Adrenal gland (tissue), 12 donors: ENCODE measurements around the gene ZNF28. TPM values are rescaled to one million over a fixed set of nuclear protein-coding genes. Genes with fewer than 3 reads are reported as not detected.
A peak's percentile ranks its signal among the peaks of the same experiment; 100 is the strongest.
"Not testable (repeated sequence)": the region's sequence is repeated elsewhere in the genome, so short reads cannot be mapped to it uniquely, and the experiment has no call there.

Experiments used
- DNase-seq, 7 donors: peaks; one replicate each; pipeline ENCODE4 v3.0.0-alpha.2; 2019 to 2020
- H3K27ac ChIP-seq, 5 donors: fragments of 200-600 bp; sonication (generic) in 4 of 5; 1 replicate in 3 of 5; 2 replicates in 2 of 5; pipeline versions ENCODE4 v1.5.1 to v1.8.0; 2016 to 2020; ENCODE audit warnings: mild to moderate bottlenecking in 1 of 5
- H3K27me3 ChIP-seq: fragments of 200-600 bp; 2 replicates; pipeline ENCODE4 v1.8.0; 2021
- H3K36me3 ChIP-seq, 2 donors: fragments of 200-600 bp; replicated peaks in 1 of 2; 1 replicate in 1 of 2; 2 replicates in 1 of 2; pipeline versions ENCODE4 v1.5.1 to v1.8.0; 2018 to 2022
- H3K4me1 ChIP-seq, 2 donors: fragments of 200-600 bp; replicated peaks in 1 of 2; 1 replicate in 1 of 2; 2 replicates in 1 of 2; pipeline versions ENCODE4 v1.5.1 to v1.8.0; 2018 to 2021
- H3K4me3 ChIP-seq, 4 donors: fragments of 200-600 bp; sonication (generic) in 3 of 4; one replicate each; pipeline ENCODE4 v1.5.1; 2016 to 2018
- H3K9me3 ChIP-seq, 3 donors: fragments of 200-600 bp; sonication (generic) in 1 of 3; replicated peaks in 1 of 3; 1 replicate in 2 of 3; 2 replicates in 1 of 3; pipeline versions ENCODE4 v1.5.1 to v1.8.0; 2016 to 2021
- POLR2A ChIP-seq, 2 donors: fragments of 450-650 bp; IDR thresholded peaks; one replicate each; pipeline ENCODE4 v1.6.1; 2017; ENCODE audit warnings: antibody characterized with exemption in 2 of 2, mild to moderate bottlenecking in 2 of 2, moderate library complexity in 1 of 2
- WGBS, 4 donors: extraction: QIAGEN DNeasy Blood & Tissue Kit in 2 of 4; methylation state at CpG; one replicate each; pipeline versions ENCODE4 v1.1.5 to v1.1.7; 2013 to 2017; 5-methylcytosine and 5-hydroxymethylcytosine counted together
- intact Hi-C, 2 donors: fragments of 100-400 bp; cut with DNase I; formaldehyde crosslinking; loops; one replicate each; pipeline versions ENCODE4 v1.14.1 to v1.15.0; 2022 to 2023
- polyA plus RNA-seq, 3 donors: library from polyadenylated mRNA; stranded (reverse); fragments of 200-250 nt in 2 of 3; fragments of 350-450 nt in 1 of 3; fragmentation: Illumina TruSeq in 1 of 3; extraction: RNeasy Lipid Tissue Mini Kit (QIAGEN cat#74804) in 1 of 3; gene quantifications; one replicate each; pipeline ENCODE4 v1.2.3, GENCODE V29; 2013 to 2014
- total RNA-seq, 9 donors: library from RNA; depleted of rRNA in 4 of 9; stranded (reverse); fragments of >200 nt in 4 of 9; fragments of 120-200 nt in 1 of 9; fragmentation: NEBNext Ultra II Directional in 1 of 9; extraction: Animal tissue kit (Norgen Biotek cat#: 25700) in 1 of 9; gene quantifications; one replicate each; pipeline versions ENCODE4 v1.1.0 to v1.2.4, GENCODE V29; 2013 to 2023
- TF ChIP-seq, protein P1 (sequence below), 6 experiments: fragments of 450-650 bp in 4 of 6; fragments of 200-600 bp in 2 of 6; sonication (generic) in 1 of 6; IDR thresholded peaks; 1 replicate in 5 of 6; 2 replicates in 1 of 6; pipeline versions ENCODE4 v1.5.1 to v1.8.0; 2016 to 2021; ENCODE audit warnings: antibody characterized with exemption in 6 of 6, mild to moderate bottlenecking in 2 of 6, moderate library complexity in 1 of 6
- donor health status: healthy with polysubstance abuse.
- donor health status: Bipolar disorder and iron deficiency.
- donor health status: DM: yes; HTN: yes; CAD: no.
- donor health status: DM: no; HTN: no; CAD: no.
- donor health status: DM: no; HTN: no; CAD: no.
- donor health status: DM: yes; HTN: yes; CAD: no.

The ZNF28 gene
- total and polyA plus RNA-seq, 12 donors = 2.1 to 51.9 (median 16.1) TPM

DNA sequence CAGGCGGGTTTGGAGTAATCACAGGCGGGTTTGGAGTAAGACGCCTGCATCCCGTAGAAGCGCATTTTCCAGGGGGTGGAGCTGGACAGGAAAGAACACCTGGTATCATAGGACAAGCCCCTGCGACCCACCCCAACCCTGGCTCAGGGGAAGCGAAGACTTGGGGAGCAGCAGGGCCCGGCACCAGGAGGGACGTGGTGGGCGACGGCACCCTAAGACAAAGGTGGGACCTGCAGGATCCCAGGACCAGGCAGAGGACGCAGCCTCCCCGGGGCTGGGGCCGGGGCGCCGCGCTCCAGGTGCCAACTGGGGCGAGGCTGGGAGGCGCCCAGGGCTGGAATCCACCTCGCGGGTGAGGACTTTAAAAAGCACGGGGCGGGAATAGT is 35.4 kb downstream of the ZNF28 start:
- H3K27ac ChIP-seq = peak overlapping the region in 3 of 5 donors; percentile 54 to 82 (median 59)
- H3K36me3 ChIP-seq = no peaks in the 10 kb centered on the region
- DNase-seq = peak in 5 of 7 donors; percentile 9 to 25 (median 20)
- TF ChIP-seq POLR2A (IDR thresholded peaks at IDR 0.05) = no peak
- TF ChIP-seq, protein P1, sequence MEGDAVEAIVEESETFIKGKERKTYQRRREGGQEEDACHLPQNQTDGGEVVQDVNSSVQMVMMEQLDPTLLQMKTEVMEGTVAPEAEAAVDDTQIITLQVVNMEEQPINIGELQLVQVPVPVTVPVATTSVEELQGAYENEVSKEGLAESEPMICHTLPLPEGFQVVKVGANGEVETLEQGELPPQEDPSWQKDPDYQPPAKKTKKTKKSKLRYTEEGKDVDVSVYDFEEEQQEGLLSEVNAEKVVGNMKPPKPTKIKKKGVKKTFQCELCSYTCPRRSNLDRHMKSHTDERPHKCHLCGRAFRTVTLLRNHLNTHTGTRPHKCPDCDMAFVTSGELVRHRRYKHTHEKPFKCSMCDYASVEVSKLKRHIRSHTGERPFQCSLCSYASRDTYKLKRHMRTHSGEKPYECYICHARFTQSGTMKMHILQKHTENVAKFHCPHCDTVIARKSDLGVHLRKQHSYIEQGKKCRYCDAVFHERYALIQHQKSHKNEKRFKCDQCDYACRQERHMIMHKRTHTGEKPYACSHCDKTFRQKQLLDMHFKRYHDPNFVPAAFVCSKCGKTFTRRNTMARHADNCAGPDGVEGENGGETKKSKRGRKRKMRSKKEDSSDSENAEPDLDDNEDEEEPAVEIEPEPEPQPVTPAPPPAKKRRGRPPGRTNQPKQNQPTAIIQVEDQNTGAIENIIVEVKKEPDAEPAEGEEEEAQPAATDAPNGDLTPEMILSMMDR (IDR thresholded peaks at IDR 0.05) = no peak
- H3K4me3 ChIP-seq = peak overlapping the region; percentile 41 to 80 (median 57)
- no peaks in the 10 kb centered on the region for H3K9me3 ChIP-seq
- WGBS, 4 donors = 1 to 4% (median 1%) methylated on average over 19 to 23 of the region's 23 CpGs
- H3K27me3 ChIP-seq = no peaks in the 10 kb centered on the region
- intact Hi-C loops = no loop called here
- H3K4me1 ChIP-seq = peaks cover 4 to 13% of the 10 kb centered on the region in 2 donors

DNA sequence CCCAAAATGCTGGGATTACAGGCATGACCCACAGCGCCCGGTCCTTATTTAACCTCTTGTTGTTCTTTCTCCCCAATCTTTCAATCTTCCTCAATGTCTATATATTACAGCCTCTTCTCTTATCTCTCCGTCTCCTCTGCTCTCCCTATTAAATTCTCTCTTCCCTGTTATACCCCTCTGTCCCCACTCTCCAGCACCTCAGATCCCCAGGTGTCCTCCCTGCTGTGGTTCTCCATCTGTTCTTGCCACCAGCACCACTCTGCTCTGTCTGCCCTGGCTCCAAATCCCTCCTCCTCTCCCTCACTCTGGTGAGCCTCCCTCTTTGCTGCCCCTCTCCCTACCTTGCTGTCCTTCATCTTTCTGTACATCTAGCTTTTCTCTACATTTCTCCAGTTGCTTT is 35.9 kb downstream of the ZNF28 start:
- Histone ChIP-seq H3K9me3 (no peaks in the 10 kb centered on the region), H3K27ac (no peak overlapping the region), H3K27me3 (no peaks in the 10 kb centered on the region), H3K4me3 (peak overlapping the region in 1 of 4 donors; percentile 80), H3K4me1 (peaks cover 4 to 13% of the 10 kb centered on the region in 2 donors), H3K36me3 (no peaks in the 10 kb centered on the region)
- WGBS, 4 donors = 82 to 91% (median 86%) methylated on average over 3 of the region's 3 CpGs
- intact Hi-C loops = no loop called here
- no peak for DNase-seq
- TF ChIP-seq, protein P1 (IDR thresholded peaks at IDR 0.05) = no peak
- TF ChIP-seq POLR2A (IDR thresholded peaks at IDR 0.05) = no peak

DNA sequence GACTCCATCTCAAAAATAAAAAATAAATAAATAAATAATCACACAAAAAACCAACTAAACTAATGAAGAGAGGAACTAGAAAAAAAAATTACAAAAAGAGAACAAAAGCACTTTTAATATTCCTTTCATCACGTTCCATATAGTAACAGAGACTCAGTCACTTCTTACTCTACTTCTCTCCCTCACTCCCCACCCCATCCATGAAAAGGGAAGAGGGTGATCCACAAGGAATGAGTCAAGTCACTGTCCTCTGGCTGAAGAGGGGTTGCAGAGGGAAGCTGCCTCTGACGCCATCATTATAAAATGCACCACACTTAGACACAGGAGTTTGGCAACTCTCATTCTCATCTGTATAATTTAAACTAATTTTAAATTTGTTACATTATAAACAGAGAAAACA is 38.6 kb downstream of the ZNF28 start:
- H3K4me3 ChIP-seq, H3K27me3 ChIP-seq, H3K9me3 ChIP-seq, H3K27ac ChIP-seq, H3K36me3 ChIP-seq, DNase-seq, intact Hi-C loops: not testable (repeated sequence)
- WGBS, 4 donors = 76 to 95% (median 89%) methylated on average over 2 of the region's 2 CpGs
- peaks cover 4 to 13% of the 10 kb centered on the region in 2 donors for H3K4me1 ChIP-seq

DNA sequence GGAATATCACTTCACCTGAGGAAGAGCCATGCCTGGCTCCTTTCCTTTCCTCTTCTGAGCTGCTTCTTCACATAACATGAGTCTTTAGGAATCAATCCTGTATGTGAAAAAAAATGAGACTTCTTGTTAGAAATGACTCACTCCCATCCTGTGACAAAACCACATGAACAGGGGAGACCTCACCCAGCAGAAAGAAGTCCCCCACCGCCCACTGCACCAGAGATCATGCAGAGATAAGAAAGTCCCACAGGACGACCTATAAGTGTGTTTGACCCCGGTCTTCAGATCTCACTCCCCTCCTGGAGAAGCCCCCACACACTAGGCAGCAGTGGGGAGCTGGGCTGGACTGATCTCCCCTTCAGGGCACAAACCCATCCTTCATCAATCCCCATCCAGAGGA is 42.6 kb downstream of the ZNF28 start:
- no peaks in the 10 kb centered on the region for H3K4me1 ChIP-seq
- H3K27ac ChIP-seq = no peak overlapping the region
- H3K36me3 ChIP-seq = no peaks in the 10 kb centered on the region
- no peak overlapping the region for H3K4me3 ChIP-seq
- no peak for DNase-seq
- intact Hi-C loops = no loop called here
- H3K27me3 ChIP-seq = no peaks in the 10 kb centered on the region
- H3K9me3 ChIP-seq = no peaks in the 10 kb centered on the region
- WGBS, 4 donors = 62 to 77% (median 69%) methylated on average over 3 of the region's 3 CpGs
- no peak for TF ChIP-seq POLR2A (IDR thresholded peaks at IDR 0.05)
- TF ChIP-seq, protein P1 (IDR thresholded peaks at IDR 0.05) = no peak

DNA sequence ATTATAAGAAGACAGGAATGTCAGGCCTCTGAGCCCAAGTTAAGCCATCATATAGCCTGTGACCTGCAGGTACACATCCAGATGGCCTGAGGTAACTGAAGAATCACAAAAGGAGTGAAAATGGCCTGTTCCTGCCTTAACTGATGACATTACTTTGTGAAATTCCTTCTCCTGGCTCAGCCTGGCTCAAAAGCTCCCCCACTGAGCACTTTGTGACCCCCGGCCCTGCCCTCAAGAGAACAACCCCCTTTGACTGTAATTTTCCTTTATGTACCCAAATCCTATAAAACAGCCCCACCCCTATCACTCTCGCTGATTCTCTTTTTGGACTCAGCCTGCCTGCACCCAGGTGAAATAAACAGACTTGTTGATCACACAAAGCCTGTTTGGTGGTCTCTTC is 65.0 kb downstream of the ZNF28 start:
- H3K27ac ChIP-seq, intact Hi-C loops, H3K4me3 ChIP-seq, DNase-seq, H3K36me3 ChIP-seq, H3K9me3 ChIP-seq, H3K4me1 ChIP-seq, H3K27me3 ChIP-seq: not testable (repeated sequence)
- WGBS, 4 donors = 74 to 92% (median 76%) methylated on average over 2 of the region's 2 CpGs
